ENCODE results near the gene TFDP2. TPM values are rescaled to one million over a fixed set of nuclear protein-coding genes. Genes with fewer than 3 reads are reported as not detected.

TFDP2 gene
- total RNA-seq, 2 experiments from 2014 or later, result 33.1 to 34.2 TPM

DNA sequence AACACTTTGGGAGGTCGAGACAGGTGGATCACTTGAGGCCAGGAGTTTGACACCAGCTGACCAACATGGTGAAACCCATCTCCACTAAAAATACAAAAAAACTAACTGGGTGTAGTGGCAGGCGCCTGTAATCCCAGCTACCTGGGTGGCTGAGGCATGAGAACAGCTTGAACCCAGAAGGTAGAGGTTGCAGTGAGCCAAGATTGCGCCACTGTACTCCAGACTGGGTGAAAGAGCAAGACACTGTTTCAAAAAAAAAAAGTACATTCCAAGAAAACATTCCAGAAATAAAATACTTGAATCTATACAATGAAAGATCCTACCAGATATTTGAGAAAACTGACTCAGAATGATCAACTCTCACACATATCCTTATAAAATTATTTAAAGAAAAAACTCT, 30.4 kb downstream of the TFDP2 start:
- CTCF ChIA-PET, result no interaction called here
- H3K36me3 Mint-ChIP-seq (ENCODE audit: low read depth), result peaks cover 4% of the 10 kb centered on the region

DNA sequence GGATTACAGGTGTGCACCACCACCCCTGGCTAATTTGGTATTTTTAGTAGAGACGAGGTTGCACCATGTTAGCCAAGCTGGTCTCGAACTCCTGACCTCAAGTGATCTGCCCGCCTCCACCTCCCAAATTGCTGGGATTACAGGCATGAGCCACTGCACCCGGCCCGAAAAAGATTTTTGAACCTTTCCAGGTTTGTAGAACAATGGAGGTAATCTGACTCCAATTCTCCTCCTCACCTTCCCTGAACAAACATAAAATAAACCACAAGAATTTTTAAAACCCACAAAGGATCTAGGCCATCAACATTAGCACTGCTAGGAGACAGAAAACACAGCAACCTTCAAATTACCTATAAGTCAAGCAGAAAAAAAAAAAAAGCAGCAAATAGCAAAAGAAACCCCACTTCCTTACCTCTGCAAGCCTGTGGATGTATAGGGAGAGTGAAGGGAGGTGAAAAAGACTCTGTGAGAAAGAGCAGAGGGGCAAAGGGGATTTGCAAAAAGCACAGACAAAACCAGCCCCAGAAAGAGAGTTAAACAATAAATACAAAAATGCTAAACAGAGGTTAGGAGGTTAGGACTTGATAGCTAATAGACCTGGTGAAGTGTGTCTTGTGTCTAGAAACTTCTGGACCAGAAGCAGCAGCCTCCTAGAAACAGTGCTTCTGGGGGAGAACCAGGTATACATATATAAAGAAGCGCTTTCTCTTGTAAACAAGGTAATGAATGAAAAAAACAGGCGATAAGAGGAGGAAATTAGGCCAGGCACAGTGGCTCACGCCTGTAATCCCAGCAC, 32.1 kb downstream of the TFDP2 start:
- H3K4me1 ChIP-seq (ENCODE audit: insufficient read depth, low read length), result no peaks in the 10 kb centered on the region
- Mint-ChIP-seq H3K36me3 (ENCODE audit: low read depth) (peaks cover 4% of the 10 kb centered on the region), H3K4me3 (no peak overlapping the region), H3K4me1 (ENCODE audit: low read depth) (peaks cover 15% of the 10 kb centered on the region), H3K27ac (no peak overlapping the region), H3K27me3 (no peaks in the 10 kb centered on the region), H3K9me3 (no peaks in the 10 kb centered on the region)
- no peak overlapping the region for H3K27ac ChIP-seq (ENCODE audit: low read depth in 1 of 2, low read length in 2 of 2)
- no peaks in the 10 kb centered on the region for H3K9me3 ChIP-seq (ENCODE audit: control insufficient read depth in 1 of 2, insufficient read depth in 1 of 2, low read length in 2 of 2)
- no peaks in the 10 kb centered on the region for H3K27me3 ChIP-seq (ENCODE audit: control insufficient read depth in 1 of 2, insufficient read depth in 2 of 2, low read length in 2 of 2)
- POLR2A ChIA-PET, result no interaction called here
- no peak overlapping the region for H3K4me3 ChIP-seq (ENCODE audit: low read length)
- DNase-seq (no peak), ATAC-seq (ENCODE audit: poor library complexity) (no peak)
- intact Hi-C loops (cut with DNase I, micrococcal nuclease), result no loop called here
- CTCF ChIA-PET, result interaction anchor here (0.7 kb wide), 1 partner anchor 137 kb away, joined by 3 read pairs; no protein-coding TSS in a partner anchor
- no peaks in the 10 kb centered on the region for H3K36me3 ChIP-seq (ENCODE audit: insufficient read depth, low read length)
- TF ChIP-seq, protein P1, sequence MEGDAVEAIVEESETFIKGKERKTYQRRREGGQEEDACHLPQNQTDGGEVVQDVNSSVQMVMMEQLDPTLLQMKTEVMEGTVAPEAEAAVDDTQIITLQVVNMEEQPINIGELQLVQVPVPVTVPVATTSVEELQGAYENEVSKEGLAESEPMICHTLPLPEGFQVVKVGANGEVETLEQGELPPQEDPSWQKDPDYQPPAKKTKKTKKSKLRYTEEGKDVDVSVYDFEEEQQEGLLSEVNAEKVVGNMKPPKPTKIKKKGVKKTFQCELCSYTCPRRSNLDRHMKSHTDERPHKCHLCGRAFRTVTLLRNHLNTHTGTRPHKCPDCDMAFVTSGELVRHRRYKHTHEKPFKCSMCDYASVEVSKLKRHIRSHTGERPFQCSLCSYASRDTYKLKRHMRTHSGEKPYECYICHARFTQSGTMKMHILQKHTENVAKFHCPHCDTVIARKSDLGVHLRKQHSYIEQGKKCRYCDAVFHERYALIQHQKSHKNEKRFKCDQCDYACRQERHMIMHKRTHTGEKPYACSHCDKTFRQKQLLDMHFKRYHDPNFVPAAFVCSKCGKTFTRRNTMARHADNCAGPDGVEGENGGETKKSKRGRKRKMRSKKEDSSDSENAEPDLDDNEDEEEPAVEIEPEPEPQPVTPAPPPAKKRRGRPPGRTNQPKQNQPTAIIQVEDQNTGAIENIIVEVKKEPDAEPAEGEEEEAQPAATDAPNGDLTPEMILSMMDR (IDR thresholded peaks at IDR 0.05), result no peak

More for the DNA sequence above, 30.4 kb downstream of the TFDP2 start:
- Histone ChIP-seq H3K27ac (ENCODE audit: low read depth in 1 of 2, low read length in 2 of 2) (no peak overlapping the region), H3K4me3 (ENCODE audit: low read length) (no peak overlapping the region), H3K36me3 (ENCODE audit: insufficient read depth, low read length) (no peaks in the 10 kb centered on the region), H3K4me1 (ENCODE audit: insufficient read depth, low read length) (no peaks in the 10 kb centered on the region), H3K9me3 (ENCODE audit: control insufficient read depth in 1 of 2, insufficient read depth in 1 of 2, low read length in 2 of 2) (no peaks in the 10 kb centered on the region), H3K27me3 (ENCODE audit: control insufficient read depth in 1 of 2, insufficient read depth in 2 of 2, low read length in 2 of 2) (no peaks in the 10 kb centered on the region)
- H3K9me3 Mint-ChIP-seq, result no peaks in the 10 kb centered on the region
- no peak overlapping the region for H3K27ac Mint-ChIP-seq
- H3K4me3 Mint-ChIP-seq, result no peak overlapping the region
- ATAC-seq (ENCODE audit: poor library complexity) (no peak), DNase-seq (no peak)
- H3K27me3 Mint-ChIP-seq, result no peaks in the 10 kb centered on the region
- intact Hi-C loops (cut with DNase I, micrococcal nuclease), result no loop called here
- POLR2A ChIA-PET, result no interaction called here
- TF ChIP-seq, protein P1 (IDR thresholded peaks at IDR 0.05), result no peak
- peaks cover 12% of the 10 kb centered on the region for H3K4me1 Mint-ChIP-seq (ENCODE audit: low read depth)

DNA sequence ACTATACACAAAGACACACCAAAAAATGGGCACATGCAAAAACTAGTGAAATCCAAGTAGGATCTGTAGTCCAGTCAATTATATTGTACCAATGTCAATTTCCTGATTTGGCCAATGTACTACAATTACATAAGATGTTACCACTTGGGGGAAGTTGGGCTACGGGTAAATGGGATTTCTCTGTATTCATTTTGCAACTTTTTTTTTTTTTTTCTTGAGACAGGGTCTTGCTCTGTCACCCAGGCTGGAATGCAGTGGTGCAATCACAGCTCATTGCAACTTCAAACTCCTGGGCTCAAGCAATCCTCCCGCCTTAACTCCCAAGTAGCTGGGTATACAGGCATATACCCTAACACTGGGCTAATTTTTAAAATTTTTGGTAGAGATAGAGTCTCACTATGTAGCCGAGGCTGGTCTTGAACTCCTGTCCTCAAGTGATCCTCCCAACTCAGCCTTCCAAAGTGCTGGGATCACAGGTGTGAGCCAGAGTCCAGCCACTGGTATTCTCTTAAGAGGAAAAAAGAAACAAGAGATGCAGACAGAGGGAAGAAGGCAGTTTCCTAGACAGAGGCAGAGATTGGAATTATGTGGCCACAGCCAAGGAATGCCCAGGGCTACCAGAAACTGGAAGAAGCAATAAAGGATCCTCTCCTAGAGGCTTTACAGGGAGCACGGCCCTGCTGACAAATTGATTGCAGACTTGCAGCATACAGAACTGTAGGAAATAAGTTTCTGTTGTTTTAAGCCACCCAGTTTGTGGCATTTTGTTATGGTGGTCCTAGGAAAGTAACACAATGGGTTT, 33.3 kb downstream of the TFDP2 start:
- Mint-ChIP-seq H3K4me1 (ENCODE audit: low read depth) (peaks cover 24% of the 10 kb centered on the region), H3K36me3 (ENCODE audit: low read depth) (peaks cover 4% of the 10 kb centered on the region), H3K27me3 (no peaks in the 10 kb centered on the region), H3K9me3 (no peaks in the 10 kb centered on the region), H3K27ac (no peak overlapping the region), H3K4me3 (no peak overlapping the region)
- no peaks in the 10 kb centered on the region for H3K4me1 ChIP-seq (ENCODE audit: insufficient read depth, low read length)
- intact Hi-C loops (cut with DNase I, micrococcal nuclease), result no loop called here
- H3K27ac ChIP-seq (ENCODE audit: low read depth in 1 of 2, low read length in 2 of 2), result no peak overlapping the region
- POLR2A ChIA-PET, result no interaction called here
- CTCF ChIA-PET, result no interaction called here
- H3K4me3 ChIP-seq (ENCODE audit: low read length), result no peak overlapping the region
- H3K36me3 ChIP-seq (ENCODE audit: insufficient read depth, low read length), result no peaks in the 10 kb centered on the region
- TF ChIP-seq, protein P1 (IDR thresholded peaks at IDR 0.05), result no peak
- DNase-seq (no peak), ATAC-seq (ENCODE audit: poor library complexity) (no peak)
- H3K27me3 ChIP-seq (ENCODE audit: control insufficient read depth in 1 of 2, insufficient read depth in 2 of 2, low read length in 2 of 2), result no peaks in the 10 kb centered on the region
- H3K9me3 ChIP-seq (ENCODE audit: control insufficient read depth in 1 of 2, insufficient read depth in 1 of 2, low read length in 2 of 2), result no peaks in the 10 kb centered on the region

Data from CD4-positive, alpha-beta T cell (primary cell).